ENCODE measurements around the gene TMEM62.

TMEM62 gene

DNA sequence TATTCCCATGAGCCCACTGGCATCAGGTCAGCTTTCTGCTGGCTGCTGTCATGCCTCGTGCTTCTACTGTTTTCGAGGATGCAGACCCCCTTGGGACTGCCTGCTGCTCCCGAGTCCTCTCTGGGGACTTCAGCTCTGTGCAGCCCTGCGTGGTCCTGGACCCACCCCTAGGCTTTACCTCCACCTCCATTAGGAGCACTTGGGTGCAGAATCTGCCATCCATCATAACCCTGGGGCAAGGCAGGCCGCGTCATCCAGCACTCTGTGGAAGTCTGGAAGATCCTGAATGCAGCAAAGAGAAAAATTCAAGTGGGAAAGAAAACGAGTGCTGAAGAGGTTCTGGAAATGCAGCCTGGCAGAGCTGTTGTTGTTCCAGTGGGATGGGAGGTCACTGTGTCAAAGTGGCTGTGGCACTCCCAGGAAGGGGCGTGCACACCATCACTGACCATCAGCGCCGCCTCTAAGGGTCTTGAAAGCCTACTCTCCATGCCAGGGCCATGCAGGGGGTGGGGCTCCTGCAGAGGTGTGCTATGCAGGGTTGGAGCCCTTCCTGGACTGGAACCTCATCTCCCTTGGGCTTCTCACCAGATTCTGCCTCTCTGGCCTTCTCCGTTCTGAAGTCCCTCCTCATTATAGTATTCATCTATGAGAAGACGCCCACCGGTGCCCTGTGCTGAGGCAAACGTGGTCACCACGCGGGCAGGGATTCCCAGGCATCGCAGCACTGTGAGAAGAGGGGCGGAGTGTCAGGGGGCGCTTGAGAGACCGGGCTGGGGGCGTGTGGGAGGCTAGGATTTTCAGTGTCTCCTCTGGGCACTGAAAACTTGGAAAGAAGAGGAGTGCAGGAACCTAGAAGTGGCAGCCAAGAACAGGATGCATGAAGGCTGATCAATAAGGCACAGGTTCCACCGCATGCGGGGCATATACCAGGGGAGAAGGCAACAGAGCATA, 74.9 kb downstream of the TMEM62 start:
- no peak overlapping the region for H2AFZ ChIP-seq (ENCODE audit: low read depth, low read length)
- no peaks in the 10 kb centered on the region for H3K9me3 ChIP-seq (ENCODE audit: insufficient read depth, low read length)
- H3K4me2 ChIP-seq (ENCODE audit: low read length) = no peak overlapping the region
- no peak for TF ChIP-seq EZH2phosphoT487 (IDR thresholded peaks at IDR 0.05; ENCODE audit: low read depth)
- TF ChIP-seq CTCF (IDR thresholded peaks at IDR 0.05; ENCODE audit: low read depth, low read length) = no peak
- no peak overlapping the region for H3K27ac ChIP-seq (ENCODE audit: low read length)
- no peak overlapping the region for H3K9ac ChIP-seq (ENCODE audit: low read length)
- H3K79me2 ChIP-seq (ENCODE audit: low read length) = no peaks in the 10 kb centered on the region
- H4K20me1 ChIP-seq (ENCODE audit: insufficient read depth, low read length) = no peaks in the 10 kb centered on the region
- H3K4me1 ChIP-seq (ENCODE audit: low read length) = peaks cover 3% of the 10 kb centered on the region; the same call in 1 of the 2 replicates
- no peaks in the 10 kb centered on the region for H3K36me3 ChIP-seq (replicated peaks; ENCODE audit: low read depth, low read length)
- H3K27me3 ChIP-seq (ENCODE audit: low read depth, low read length) = peaks cover 10% of the 10 kb centered on the region; the same call in 1 of the 2 replicates
- no peak overlapping the region for H3K4me3 ChIP-seq (ENCODE audit: low read length)

DNA sequence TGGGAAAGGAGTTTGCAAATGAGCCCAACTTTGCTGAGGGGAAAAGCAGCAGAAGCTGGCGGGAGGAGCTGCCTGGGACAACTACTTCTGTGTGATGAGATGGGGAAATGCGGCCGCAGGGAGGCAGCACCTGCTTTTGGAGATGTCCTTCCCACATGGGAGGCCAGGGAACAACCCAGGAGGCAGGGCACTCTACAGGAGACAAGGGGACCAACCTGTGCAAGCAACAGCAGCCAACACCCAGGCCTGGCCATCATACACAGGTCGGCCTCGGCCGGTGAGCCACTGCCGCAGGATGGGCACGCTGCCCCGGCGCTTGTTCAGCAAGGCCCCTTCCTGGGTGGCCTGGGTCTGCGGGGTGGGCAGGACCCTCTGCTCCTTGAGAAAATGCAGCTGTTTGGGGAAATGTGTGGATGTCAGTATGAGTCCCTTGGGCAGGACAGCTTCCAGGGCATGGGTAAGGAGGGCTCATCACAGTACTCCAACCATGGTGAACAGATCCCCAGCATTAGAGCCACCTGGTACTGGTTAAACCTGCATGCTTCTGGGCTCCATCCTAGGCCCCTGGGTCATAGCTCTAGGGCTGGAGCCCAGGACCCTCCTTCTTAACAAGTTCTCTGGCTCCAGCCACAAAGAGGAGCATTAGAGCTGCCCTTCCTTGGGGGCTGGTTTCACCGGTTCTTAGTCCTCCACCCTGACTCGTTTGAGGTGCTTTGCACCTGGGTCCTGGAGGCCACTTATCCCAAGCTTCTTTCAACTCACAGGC, 75.9 kb downstream of the TMEM62 start:
- Histone ChIP-seq H3K9me3 (ENCODE audit: insufficient read depth, low read length) (no peaks in the 10 kb centered on the region), H3K9ac (ENCODE audit: low read length) (no peak overlapping the region), H3K36me3 (replicated peaks; ENCODE audit: low read depth, low read length) (no peaks in the 10 kb centered on the region), H4K20me1 (ENCODE audit: insufficient read depth, low read length) (no peaks in the 10 kb centered on the region), H3K27ac (ENCODE audit: low read length) (no peak overlapping the region), H3K79me2 (ENCODE audit: low read length) (no peaks in the 10 kb centered on the region), H2AFZ (ENCODE audit: low read depth, low read length) (no peak overlapping the region), H3K4me2 (ENCODE audit: low read length) (no peak overlapping the region), H3K4me1 (ENCODE audit: low read length) (no peaks in the 10 kb centered on the region), H3K27me3 (ENCODE audit: low read depth, low read length) (peaks cover 10% of the 10 kb centered on the region; the same call in 1 of the 2 replicates), H3K4me3 (ENCODE audit: low read length) (no peak overlapping the region)
- TF ChIP-seq CTCF (IDR thresholded peaks at IDR 0.05; ENCODE audit: low read depth, low read length) = no peak
- TF ChIP-seq EZH2phosphoT487 (IDR thresholded peaks at IDR 0.05; ENCODE audit: low read depth) = no peak

- Histone ChIP-seq H3K4me3 (ENCODE audit: low read length) (no peak overlapping the region), H3K36me3 (replicated peaks; ENCODE audit: low read depth, low read length) (no peaks in the 10 kb centered on the region), H3K9ac (ENCODE audit: low read length) (no peak overlapping the region), H3K27me3 (ENCODE audit: low read depth, low read length) (peaks cover 10% of the 10 kb centered on the region; the same call in 1 of the 2 replicates), H3K27ac (ENCODE audit: low read length) (no peak overlapping the region), H3K4me2 (ENCODE audit: low read length) (no peak overlapping the region), H3K79me2 (ENCODE audit: low read length) (no peaks in the 10 kb centered on the region), H2AFZ (ENCODE audit: low read depth, low read length) (no peak overlapping the region), H3K9me3 (ENCODE audit: insufficient read depth, low read length) (no peaks in the 10 kb centered on the region), H3K4me1 (ENCODE audit: low read length) (no peaks in the 10 kb centered on the region), H4K20me1 (ENCODE audit: insufficient read depth, low read length) (no peaks in the 10 kb centered on the region)
- TF ChIP-seq EZH2phosphoT487 (IDR thresholded peaks at IDR 0.05; ENCODE audit: low read depth) (no peak), CTCF (IDR thresholded peaks at IDR 0.05; ENCODE audit: low read depth, low read length) (no peak)
Measured at GRCh38 chr15:43210172-43210745, 76.9 kb downstream of the TMEM62 start.

All from OCI-LY3 (cell line).